NB4 (cell line): Measurements from ENCODE around the gene PREPL.

Experiments
- POLR2A ChIP-seq: IDR thresholded peaks from 2 replicates; pipeline ENCODE4 v1.6.1; 2011; ENCODE audit warnings: mild to moderate bottlenecking; ENCODE audit not compliant: insufficient read length; ENCODE audit errors: extremely low read depth
- TF ChIP-seq, protein P1 (sequence below): IDR thresholded peaks from one replicate; pipeline ENCODE4 v1.5.1; 2012; ENCODE audit warnings: low read depth, low read length

DNA sequence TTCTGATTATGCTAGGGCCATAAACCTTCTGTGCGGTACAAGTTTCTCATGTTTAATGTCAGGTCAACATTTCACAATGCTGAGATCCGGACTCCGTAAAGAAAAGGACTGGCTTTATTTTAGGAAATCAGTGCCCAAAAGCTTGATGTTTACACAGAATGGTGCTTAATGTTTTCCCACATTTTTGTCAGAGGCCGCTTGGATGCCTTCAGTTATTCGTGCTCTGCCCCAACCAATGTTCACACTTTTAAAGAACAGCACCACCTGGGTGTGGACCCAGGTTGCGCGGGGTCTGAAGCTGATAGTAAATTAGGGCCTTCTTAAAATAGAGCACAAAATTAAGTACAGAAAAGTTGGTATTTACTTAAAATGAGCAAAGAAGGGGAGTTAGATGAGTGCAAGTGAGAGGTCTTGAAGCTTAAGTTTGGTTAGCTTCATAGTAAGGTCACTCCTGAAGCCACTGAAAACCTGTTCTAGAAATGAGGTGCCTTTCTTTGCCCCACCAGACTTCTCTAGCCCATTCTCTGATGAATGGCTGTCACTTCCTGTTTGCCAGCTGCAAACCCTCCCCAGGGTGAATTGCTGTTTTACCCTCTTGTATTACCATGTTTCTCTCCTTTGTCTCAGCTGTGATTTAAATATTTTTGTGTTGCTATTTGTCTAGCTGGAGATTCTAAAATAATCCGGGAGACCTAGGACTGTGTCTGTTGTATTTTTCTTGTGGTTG, 65.5 kb downstream of the PREPL start:
- TF ChIP-seq, protein P1, sequence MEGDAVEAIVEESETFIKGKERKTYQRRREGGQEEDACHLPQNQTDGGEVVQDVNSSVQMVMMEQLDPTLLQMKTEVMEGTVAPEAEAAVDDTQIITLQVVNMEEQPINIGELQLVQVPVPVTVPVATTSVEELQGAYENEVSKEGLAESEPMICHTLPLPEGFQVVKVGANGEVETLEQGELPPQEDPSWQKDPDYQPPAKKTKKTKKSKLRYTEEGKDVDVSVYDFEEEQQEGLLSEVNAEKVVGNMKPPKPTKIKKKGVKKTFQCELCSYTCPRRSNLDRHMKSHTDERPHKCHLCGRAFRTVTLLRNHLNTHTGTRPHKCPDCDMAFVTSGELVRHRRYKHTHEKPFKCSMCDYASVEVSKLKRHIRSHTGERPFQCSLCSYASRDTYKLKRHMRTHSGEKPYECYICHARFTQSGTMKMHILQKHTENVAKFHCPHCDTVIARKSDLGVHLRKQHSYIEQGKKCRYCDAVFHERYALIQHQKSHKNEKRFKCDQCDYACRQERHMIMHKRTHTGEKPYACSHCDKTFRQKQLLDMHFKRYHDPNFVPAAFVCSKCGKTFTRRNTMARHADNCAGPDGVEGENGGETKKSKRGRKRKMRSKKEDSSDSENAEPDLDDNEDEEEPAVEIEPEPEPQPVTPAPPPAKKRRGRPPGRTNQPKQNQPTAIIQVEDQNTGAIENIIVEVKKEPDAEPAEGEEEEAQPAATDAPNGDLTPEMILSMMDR: peak; percentile 31
- no peak for TF ChIP-seq POLR2A
